GM19023 (cell line): ENCODE data around the gene BAIAP3.
"Not testable (repeated sequence)": the region's sequence is repeated elsewhere in the genome, so short reads cannot be mapped to it uniquely, and the experiment has no call there.

Source experiments
- ATAC-seq: cut with Tn5 transposase; IDR thresholded peaks from one replicate; pipeline ENCODE4 v1.9.1; 2021; ENCODE audit warnings: mild to moderate bottlenecking, moderate library complexity; ENCODE audit not compliant: unreplicated experiment

BAIAP3 gene

GRCh38 chr16:1333149-1333812 is at the start of gene BAIAP3:
Gene BAIAP3 (plus strand): TSS chr16:1333645. CDS start chr16:1338550, 4,905 bp downstream.
- ATAC-seq: no peak

- ATAC-seq: no peak
These were observed 49.3 kb upstream of the BAIAP3 start for GRCh38 chr16:1283996-1284616.

- no peak for ATAC-seq
These were observed 47.6 kb upstream of the BAIAP3 start for GRCh38 chr16:1285669-1286512.

GRCh38 chr16:1286513-1287094 is 46.8 kb upstream of the BAIAP3 start:
- ATAC-seq: no peak

GRCh38 chr16:1287982-1288670 is 45.3 kb upstream of the BAIAP3 start:
- ATAC-seq: no peak

GRCh38 chr16:1288813-1289476 is 44.5 kb upstream of the BAIAP3 start:
- no peak for ATAC-seq

- no peak for ATAC-seq
These were observed 44.0 kb upstream of the BAIAP3 start for GRCh38 chr16:1289477-1289866.

GRCh38 chr16:1290063-1290501 is 43.4 kb upstream of the BAIAP3 start:
- no peak for ATAC-seq

- ATAC-seq: no peak
These were observed 42.4 kb upstream of the BAIAP3 start for GRCh38 chr16:1290860-1291575.

GRCh38 chr16:1291576-1291974 is 41.9 kb upstream of the BAIAP3 start:
- ATAC-seq: no peak

GRCh38 chr16:1292208-1292607 is 41.2 kb upstream of the BAIAP3 start:
- not testable (repeated sequence) for ATAC-seq

- not testable (repeated sequence) for ATAC-seq
These were observed 40.6 kb upstream of the BAIAP3 start for GRCh38 chr16:1292808-1293207.

GRCh38 chr16:1293921-1294656 is 39.4 kb upstream of the BAIAP3 start:
- ATAC-seq: no peak

GRCh38 chr16:1295465-1295864 is 38.0 kb upstream of the BAIAP3 start:
- no peak for ATAC-seq

GRCh38 chr16:1296688-1297017 is 36.8 kb upstream of the BAIAP3 start:
- ATAC-seq: not testable (repeated sequence)

GRCh38 chr16:1297018-1297696 is 36.3 kb upstream of the BAIAP3 start:
- no peak for ATAC-seq

GRCh38 chr16:1298406-1298805 is 35.0 kb upstream of the BAIAP3 start:
- ATAC-seq: no peak
